GM18520 (cell line): ENCODE data around the gene CFAP97D2.
A peak's percentile ranks its signal among the peaks of the same experiment; 100 is the strongest.
"Not testable (repeated sequence)": the region's sequence is repeated elsewhere in the genome, so short reads cannot be mapped to it uniquely, and the experiment has no call there.

Experiments
- ATAC-seq: cut with Tn5 transposase; IDR thresholded peaks from one replicate; pipeline ENCODE4 v1.9.1; 2021; ENCODE audit not compliant: unreplicated experiment

The CFAP97D2 gene

DNA sequence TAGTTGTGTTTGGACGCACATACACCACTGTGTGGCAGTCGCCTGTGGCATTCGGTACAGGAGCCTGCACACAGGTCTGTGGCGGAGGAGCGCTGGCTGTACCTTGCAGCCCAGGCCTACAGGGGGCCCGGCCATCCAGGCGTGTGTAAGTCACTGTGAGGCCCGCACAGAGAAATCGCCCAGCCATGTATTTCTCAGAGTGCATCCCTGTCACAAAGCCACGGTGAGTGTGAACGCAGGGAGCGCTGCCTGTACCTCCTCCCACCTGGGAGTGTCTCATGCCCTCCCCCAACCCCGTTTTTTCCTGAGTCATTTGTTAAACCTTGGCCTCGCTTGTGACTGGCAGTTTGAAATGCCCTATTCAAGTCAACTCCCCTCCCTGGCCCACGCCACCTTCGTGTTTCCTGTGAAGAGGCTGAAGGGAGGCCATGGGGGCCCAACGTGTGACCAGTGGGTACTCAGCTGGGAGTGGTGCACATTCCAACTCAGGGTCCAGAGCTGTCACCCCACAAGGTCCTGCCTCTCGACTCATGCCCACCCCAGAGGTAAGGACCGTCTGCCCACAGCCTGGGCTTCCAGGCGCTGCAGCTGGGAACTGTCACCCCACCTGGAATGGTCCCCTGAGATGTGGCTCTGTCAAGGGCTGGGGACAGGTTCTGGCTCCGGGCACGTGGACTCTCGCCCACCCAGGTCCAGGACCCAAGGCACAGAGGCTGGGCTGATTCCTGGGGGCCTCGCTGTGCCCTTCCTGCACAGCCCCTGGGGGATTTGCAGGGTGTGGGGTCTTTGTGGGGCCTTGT is 35.1 kb upstream of the CFAP97D2 start:
- ATAC-seq = no peak

DNA sequence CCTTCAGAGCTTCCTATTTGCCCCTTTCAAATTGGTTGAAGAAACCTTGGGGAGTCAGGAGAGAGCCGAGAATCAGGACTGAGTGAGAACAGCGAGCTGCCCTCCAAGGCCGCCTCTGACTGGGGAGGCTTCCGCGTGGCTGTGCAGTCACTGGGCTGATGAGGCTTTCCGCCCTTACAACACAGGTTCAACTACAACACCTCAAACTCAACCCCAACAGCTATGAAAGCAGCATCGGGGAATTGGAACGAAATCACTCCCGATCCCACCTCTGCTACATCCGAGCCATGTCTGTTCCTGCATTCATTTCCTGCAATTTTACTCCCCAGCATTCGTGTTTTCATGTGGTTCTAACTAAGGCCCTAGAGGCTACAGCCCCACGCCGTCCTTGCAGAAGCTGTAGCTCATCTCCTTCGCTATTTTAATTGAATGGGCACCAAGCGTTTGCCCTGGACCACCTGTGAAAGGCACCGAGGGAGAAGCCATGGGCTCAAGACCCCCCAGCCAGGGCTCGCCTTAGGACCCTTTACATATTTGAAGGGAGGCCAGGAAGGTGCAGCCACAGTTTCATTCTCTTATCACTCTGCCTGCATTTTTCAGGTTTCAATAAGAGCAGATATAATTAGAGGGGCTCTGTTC is 34.3 kb upstream of the CFAP97D2 start:
- no peak for ATAC-seq

DNA sequence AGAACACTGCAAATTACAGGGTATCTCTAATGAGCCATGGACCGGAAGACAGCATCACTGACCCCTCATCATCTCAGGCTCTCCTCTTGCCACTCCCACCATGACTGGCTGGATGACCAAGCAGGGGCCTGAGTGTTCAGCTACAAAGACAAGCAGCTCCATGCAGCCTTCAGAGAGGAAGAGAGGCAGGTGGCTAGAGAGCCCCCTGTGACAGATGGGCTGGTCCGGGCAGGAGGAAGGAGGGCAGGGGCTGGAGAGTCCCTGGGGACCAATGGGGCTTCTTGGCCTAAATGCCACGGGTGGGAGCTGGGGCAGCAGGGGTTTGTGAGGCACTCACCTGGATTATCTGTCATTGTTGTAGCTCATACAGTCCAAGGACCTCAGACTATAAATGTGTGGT is 33.8 kb upstream of the CFAP97D2 start:
- no peak for ATAC-seq

DNA sequence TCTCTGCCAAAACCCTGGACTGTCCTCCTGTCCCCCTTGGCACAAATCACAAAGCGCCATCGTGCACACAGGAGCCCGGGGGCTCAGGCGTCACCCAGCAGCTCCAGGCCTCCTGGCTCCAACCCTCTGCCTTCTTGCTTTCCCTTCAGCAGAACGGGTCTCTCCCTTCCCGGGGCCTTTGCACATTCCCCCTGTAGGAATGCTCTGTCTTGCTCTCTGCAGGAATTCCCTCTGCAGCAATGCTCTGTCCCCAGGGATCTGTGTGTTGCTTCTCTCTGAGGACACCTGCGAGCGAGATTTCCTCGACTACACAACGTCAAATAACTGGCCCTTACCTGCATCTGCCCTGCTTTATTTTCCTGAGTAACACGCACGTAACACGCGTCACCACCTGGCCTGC is 33.3 kb upstream of the CFAP97D2 start:
- ATAC-seq = no peak

DNA sequence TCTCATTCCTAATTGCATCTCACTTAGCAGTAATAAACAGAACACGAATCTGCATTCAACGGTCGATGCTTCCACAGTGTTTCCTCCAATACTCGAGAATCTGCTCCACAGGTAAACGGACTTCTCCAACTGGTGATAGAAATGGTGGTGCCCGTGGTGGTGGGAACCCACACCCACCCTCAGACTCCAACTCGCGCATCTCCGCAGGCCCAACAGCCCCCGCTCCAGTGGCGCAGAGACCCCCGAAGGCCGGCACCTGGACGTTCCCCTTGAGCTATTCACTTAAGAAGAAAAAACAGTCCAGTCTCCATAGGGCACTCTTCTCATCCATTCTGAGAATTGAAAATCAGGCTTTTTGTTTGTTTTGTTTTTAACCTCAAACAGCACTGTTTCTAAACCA is 32.9 kb upstream of the CFAP97D2 start:
- no peak for ATAC-seq

DNA sequence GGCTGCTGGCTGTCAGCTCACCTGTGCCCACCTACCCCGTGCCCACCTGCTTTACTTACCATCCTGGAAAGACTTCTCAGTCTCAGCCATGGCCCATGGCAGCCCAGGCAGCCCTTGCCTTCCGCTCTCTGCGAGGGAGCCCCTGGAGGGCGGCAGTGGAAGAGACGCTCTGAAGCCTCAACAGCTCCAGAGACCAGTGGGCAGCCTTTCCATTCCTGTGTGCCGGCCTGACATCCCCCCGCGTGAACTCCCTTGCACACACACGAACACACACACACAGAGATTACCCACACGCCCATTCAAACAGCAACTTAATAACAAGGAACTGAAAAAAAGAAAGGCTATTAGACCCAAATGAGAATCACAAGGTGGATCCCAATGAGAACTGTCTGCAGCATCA is 32.4 kb upstream of the CFAP97D2 start:
- no peak for ATAC-seq

DNA sequence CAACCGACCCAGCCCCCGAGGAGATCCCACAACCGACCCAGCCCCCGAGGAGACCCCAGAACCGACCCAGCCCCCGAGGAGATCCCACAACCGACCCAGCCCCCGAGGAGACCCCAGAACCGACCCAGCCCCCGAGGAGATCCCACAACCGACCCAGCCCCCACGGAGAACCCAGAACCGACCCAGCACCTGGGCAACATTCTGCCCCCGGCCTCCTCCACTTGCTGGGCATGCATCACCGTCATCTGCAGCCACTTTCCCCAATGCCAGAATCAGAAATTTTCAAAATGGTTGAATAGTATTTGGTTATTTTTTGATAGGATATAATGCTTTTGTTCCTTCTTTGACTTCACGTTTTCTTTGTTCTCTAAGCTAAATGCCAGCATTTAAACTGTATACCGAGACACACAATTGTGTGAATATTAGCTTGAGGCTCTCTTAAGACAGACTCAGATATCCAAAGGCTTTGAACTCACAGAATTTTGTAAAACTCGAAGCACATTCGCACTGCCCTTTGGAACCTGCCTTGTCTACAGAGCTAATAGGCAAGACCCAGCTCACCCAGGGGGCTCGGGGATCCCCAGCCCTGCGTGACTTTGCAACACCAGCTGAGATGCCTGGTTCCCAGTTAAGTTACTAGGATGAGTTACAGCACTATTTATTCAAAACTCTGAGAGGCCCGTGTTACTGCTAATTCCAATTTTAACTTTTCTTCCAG is 31.1 kb upstream of the CFAP97D2 start:
- ATAC-seq = no peak

DNA sequence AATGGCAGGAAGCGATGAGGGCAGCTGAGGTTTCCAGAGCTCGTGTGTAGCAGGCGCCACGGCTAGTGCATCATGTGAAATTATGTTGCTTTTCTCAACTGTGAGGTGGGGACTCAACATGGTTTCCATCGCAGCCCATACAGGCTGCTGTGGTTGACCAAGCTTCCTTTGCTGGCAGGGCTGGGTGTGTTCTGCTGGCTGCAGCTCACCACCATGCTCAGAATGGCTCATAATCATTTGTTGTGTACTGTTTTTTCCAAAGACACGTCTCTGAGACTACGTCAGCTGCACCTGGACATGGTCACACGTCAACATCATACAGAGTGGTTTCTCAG is 30.6 kb upstream of the CFAP97D2 start:
- peak; percentile 82 for ATAC-seq

DNA sequence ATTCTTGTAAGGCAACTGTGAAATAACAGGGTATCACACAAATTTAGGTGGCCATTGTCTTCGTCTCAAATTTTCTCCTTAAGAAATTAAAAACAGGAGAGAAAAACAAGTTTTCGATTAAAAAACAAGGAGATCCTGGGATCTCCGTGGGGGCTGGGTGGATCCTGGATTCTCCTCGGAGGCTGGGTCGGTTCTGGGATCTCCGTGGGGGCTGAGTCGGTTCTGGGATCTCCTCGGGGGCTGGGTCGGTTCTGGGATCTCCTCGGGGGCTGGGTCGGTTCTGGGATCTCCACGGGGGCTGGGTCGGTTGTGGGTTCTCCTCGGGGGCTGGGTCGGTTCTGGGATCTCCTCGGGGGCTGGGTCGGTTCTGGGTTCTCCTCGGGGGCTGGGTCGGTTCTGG is 30.2 kb upstream of the CFAP97D2 start:
- not testable (repeated sequence) for ATAC-seq

DNA sequence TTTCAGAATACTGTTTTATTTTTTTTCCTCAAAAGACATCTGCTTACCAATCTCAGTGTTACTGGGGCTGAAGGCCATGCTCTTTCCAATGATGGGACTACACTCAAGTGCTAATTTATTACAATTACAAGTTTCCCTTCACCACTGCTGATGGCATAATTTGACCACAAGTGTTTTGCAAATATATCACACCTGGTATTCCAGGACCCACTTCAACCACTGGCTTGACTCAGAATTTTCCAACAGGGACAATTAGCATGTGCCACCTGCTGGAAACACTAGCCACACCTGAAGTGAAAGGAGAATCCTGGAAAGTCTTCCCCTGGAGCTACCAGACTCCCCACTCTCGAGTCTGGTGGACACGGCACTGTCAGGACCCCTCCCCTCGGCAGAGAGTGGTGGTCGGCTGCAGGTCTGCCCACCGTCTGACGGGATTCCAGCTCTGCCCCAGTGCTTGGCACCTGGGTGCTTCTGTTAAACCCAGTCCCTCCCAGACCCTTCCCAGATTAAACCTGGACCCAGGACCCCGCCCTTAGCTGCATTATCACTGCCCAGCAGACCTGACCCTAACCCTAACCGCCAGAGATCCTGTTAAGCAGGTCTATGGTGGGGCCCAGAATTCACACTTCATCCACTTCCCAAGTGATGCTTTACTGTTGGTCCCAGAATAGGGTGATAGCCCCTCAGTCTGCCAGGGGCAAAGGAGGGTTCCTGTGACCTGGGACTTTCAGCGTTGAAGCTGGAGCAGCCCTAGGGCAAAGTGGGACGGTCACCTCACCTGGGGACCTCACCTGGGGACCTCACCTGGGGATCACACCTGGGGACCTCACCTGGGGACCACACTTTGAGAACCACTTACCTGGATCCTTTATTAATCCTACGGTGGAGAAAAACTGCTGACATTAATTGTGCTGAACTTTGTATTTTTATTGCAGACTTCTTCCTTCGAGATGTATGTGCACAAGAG is 29.0 kb upstream of the CFAP97D2 start:
- no peak for ATAC-seq

DNA sequence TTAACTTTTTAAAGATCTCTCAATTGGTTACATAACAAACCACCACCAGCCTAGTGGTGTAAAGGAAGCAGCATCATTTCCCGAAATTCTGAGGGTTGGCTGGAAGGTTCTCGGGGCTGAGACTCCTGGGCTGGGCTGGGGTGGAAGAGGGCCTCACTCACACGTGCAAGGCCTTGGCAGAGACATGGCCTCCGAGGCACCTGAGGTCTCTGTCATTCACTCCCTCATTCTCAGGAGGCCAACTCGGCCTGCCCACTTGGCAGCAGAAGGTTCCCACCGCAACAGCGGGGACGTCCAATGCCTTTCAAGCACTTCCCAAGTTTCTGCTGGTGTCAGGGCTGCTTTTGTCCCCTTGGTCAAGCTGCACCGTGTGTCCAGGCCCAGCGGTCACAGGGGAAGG is 28.0 kb upstream of the CFAP97D2 start:
- ATAC-seq = no peak

DNA sequence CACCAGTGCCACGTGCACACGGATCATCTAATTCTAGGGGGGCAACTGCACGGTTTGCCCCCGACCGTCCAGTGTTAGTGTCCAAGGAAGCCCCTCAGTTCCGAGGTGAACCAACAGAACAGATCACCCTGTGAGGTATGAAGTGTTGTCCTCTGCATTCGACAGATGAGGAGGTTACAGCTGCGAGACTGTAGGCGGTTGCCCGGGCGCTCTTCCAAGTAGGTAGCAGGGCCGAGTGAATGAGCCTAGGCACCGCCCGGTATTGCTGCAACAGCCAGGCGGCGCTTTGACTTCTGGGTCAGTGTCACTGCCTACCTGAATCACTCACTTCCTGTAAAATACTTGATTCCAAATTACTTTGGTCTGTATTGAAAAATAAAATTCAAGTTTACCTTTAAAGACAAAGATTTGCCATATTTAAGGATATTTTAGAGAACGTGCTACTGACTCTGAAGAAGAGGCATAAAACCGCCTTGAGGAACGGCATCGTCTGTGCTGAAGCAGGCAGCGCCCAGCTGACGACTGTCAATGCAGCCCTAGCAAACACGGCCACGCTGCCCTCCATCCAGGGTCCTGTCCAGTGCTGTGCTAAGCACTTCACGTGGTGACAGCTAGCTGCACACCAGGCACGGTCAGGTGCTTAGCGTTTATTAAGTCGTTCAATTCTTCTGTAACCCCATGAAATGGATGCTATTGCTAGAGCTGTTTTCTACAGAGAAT is 27.3 kb upstream of the CFAP97D2 start:
- no peak for ATAC-seq

DNA sequence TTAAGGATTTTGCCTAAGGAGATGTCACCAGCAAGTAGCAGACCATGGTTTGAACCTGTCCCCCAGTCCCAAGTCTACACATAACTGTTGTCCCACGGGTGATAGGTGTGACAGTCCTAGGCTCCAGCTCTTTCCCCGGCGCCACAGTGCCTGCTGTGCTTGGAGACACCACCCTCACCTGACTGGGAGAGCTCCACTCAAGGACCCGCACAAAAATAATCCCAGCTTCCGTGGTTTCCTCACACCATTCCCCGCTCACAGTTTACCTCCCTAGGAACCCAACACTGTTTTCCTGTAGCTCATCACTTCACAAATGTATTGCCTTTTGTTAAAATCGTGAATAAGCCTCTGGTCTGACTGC is 26.8 kb upstream of the CFAP97D2 start:
- ATAC-seq = no peak

DNA sequence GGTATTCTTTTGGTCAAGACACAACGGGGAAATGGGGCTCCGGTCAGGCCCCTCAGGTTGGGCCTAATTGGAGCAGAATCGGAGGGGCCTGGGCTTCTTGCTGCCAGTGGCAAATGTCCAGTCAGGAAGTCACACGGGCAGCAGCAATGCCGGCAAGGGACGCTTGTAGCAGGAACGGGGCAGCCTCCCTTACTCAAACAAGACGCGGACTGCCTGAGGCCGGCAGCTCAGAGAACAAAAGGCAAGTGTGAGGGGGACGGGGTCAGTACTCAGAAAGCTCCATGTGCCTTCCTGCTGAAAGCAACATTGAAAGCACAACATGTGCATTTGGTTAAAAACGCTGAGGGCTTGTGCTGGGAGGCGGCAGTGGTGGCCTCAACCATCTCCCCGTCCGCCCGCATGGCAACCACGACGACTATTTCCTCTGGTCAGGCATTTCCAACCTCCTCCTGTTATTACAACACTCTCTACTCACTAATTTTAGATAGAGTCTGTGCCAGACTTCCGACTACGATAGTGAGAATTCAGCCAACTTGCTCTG is 26.2 kb upstream of the CFAP97D2 start:
- ATAC-seq = no peak

DNA sequence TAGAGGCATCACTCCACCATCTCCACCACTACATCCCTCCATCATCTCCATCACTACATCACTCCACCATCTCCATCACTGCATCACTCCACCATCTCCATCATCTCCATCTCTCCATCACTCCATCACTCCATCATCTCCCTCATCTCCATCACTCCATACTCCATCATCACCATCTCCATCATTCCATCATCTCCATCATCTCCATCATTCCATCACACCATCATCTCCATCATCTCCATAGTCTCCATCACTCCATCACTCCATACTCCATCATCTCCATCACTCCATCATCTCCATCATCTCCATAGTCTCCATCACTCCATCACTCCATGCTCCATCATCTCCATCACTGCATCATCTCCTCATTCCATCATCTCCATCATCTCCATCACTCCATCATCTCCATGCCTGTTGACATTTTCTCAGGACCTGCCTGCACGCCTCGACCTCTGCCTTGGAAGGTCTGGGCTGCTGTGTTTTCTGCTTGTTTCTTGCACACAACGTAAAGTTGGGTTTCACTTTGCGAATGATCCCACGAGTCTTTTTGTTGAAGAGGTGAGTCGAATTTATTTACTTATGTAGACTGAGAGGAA is 25.5 kb upstream of the CFAP97D2 start:
- ATAC-seq = no peak

DNA sequence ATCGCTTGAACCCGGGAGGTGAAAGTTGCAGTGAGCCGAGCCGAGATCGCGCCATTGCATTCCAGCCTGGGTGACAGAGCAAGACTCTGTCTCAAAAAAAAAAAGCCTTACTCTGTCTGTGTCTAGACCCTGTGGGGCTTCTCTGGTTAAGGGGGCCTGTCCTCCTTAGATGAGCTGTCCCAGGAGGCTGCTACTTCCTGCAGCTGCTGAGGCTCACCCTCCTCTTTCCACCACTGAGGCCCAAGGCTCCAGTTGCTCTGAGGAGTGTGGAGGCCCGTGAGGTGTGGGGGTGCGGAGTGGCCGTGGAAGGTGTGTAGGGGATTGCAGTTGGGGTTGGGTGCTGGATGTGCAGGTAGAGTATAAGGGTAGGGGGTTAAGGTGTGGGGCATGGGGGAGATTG is 24.6 kb upstream of the CFAP97D2 start:
- no peak for ATAC-seq

DNA sequence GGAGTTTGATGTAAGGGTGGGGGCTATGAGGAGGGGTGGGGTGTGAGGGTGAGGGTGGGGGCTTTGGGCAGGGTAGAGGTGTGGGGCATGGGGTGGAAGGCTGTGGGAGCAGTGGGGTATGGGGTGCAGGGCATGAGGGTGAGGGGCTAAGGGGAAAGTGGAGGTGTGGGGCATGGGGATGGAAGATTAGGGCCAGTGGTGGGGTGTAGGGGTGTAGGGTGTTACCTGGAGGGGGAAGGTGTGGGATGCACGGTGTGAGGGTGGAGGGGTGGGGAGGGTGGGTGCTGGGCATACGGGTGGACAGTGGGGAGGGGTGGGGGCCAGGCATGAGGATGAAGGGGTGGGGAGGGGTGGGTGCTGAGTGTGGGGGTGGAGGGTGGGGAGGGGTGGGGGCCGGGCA is 23.7 kb upstream of the CFAP97D2 start:
- no peak for ATAC-seq

DNA sequence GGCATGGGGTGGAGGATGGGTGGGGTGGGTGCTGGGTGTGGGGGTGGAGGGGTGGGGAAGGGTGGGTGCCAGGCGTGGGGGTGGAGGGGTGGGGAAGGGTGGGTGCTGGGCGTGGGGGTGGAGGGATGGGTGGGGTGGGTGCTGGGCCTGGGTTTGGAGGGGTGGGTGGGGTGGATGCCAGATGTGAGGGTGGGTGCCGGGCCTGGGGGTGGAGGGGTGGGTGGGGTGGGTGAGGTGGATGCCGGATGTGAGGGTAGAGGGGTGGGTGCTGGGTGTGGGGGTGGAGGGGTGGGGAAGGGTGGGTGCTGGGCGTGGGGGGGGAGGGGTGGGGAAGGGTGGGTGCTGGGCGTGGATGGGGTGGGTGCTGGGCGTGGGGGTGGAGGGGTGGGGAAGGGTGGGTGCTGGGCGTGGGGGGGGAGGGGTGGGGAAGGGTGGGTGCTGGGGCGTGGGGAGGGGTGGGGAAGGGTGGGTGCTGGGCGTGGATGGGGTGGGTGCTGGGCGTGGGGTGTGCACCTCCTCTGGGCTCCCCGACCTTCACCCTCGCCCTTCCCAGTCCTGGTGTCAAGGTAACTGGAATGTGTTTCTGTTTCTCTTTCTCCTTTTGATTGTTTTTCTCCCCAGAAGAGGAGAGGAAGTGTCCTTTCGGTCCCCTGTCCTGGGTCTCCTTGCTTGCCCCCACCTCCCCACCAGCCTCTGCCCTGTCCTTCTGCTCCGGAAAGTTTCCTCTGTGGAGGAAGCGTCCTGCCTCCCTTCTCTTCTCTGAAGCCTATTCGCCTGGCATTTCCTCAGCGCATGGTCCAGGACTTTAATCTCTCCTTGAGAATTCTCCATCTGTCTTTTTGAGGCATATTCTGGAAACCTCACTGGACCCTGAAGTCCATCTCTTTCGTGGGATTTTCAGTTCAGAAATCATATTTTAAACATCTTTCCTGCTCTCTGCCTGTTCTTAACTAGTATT is 22.9 kb upstream of the CFAP97D2 start:
- no peak for ATAC-seq
